Lower lobe of right lung (tissue), 2 donors: Measurements from ENCODE around the gene RESP18. TPM values are rescaled to one million over a fixed set of nuclear protein-coding genes. Genes with fewer than 3 reads are reported as not detected.

Experiments
- ATAC-seq, 2 donors: fragments of 200-7000 bp; cut with Tn5 transposase; one replicate each; pipeline ENCODE4 v1.9.1; 2020 to 2022; ENCODE audit warnings: mild to moderate bottlenecking in 2 of 2, moderate library complexity in 2 of 2
- DNase-seq: peaks from one replicate; pipeline ENCODE4 v3.0.0-alpha.2; 2020
- H3K27ac ChIP-seq: fragments of 200-600 bp; one replicate; pipeline ENCODE4 v1.8.0; 2022
- H3K27me3 ChIP-seq: fragments of 200-600 bp; one replicate; pipeline ENCODE4 v1.8.0; 2022; ENCODE audit warnings: low read depth
- H3K36me3 ChIP-seq: fragments of 200-600 bp; one replicate; pipeline ENCODE4 v1.8.0; 2022; ENCODE audit warnings: mild to moderate bottlenecking
- H3K4me1 ChIP-seq: fragments of 200-600 bp; one replicate; pipeline ENCODE4 v1.8.0; 2022
- H3K4me3 ChIP-seq: fragments of 200-600 bp; one replicate; pipeline ENCODE4 v1.8.0; 2022; ENCODE audit warnings: mild to moderate bottlenecking
- H3K9me3 ChIP-seq: fragments of 200-600 bp; one replicate; pipeline ENCODE4 v1.8.0; 2022
- intact Hi-C: fragments of 100-400 bp; cut with DNase I; formaldehyde crosslinking; loops from one replicate; pipeline ENCODE4 v1.11.0; 2022
- total RNA-seq: library from RNA; stranded (reverse); fragmentation: NEBNext Ultra II Directional; extraction: Animal tissue kit (Norgen Biotek cat#: 25700); gene quantifications from one replicate; pipeline ENCODE4 v1.2.1, GENCODE V29; 2021
- TF ChIP-seq, protein P1 (sequence below): fragments of 200-600 bp; IDR thresholded peaks from one replicate; pipeline ENCODE4 v1.8.0; 2022; ENCODE audit warnings: antibody characterized with exemption, mild to moderate bottlenecking
- donor health status: DM: no; HTN: yes; CAD: no; lungs with severe emphysema.

Gene RESP18
- total RNA-seq, 1 donor from 2014 or later = not detected

DNA sequence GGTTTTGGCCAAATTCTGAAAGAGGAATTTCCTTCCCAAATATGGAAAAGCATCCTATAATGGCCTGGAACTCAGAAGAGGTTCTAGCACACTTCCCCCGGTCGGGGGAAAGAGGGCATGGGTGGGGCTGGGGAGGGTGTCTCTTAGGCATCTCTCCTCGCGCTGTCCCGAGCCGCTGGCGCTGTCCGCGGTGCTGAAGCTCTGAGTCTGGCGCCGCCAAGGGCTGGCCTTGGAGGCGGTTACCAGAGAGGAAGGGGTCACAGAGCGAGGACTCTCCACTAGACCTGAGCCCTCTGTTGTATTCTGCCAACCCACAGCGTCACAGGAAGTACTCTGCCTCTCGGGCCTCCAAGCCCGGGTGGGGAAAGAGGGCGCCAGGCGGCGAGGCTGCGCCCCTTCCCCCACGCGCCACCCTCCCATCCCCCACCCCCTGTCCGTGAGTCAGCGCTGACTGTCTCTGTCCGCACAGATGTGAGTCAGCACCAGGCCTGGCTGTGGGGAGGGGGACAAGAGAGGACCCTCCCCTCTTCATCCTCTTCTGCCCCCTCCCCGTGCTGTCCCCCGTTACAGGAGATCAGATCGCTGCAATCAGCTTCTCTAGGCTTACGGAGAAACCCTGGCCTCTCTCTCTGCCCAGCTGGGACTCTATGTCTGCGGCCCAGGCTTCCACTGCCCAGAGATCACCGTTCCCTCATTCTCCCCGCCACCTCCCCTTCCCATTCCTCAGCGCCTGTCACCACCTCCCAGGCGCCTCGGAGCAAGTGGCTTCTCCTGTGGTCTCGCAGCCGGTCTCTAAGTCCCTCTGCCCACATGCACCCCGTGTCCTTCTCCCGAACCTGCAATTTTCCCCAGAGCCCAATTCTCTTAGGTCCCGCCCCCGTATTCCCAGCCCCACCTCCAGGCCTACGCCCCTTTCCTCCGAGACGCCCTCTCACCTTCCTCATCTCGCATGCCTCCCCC lies 24.1 kb downstream of the RESP18 start:
- TF ChIP-seq, protein P1, sequence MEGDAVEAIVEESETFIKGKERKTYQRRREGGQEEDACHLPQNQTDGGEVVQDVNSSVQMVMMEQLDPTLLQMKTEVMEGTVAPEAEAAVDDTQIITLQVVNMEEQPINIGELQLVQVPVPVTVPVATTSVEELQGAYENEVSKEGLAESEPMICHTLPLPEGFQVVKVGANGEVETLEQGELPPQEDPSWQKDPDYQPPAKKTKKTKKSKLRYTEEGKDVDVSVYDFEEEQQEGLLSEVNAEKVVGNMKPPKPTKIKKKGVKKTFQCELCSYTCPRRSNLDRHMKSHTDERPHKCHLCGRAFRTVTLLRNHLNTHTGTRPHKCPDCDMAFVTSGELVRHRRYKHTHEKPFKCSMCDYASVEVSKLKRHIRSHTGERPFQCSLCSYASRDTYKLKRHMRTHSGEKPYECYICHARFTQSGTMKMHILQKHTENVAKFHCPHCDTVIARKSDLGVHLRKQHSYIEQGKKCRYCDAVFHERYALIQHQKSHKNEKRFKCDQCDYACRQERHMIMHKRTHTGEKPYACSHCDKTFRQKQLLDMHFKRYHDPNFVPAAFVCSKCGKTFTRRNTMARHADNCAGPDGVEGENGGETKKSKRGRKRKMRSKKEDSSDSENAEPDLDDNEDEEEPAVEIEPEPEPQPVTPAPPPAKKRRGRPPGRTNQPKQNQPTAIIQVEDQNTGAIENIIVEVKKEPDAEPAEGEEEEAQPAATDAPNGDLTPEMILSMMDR = no peak
- no peaks in the 10 kb centered on the region for H3K9me3 ChIP-seq
- no peaks in the 10 kb centered on the region for H3K36me3 ChIP-seq
- no peak overlapping the region for H3K27ac ChIP-seq
- H3K4me3 ChIP-seq = no peak overlapping the region
- ATAC-seq = peak; percentile 68 to 86
- peaks cover 65% of the 10 kb centered on the region for H3K27me3 ChIP-seq
- DNase-seq = peak; percentile 63
- intact Hi-C loops = no loop called here
- H3K4me1 ChIP-seq = no peaks in the 10 kb centered on the region

DNA sequence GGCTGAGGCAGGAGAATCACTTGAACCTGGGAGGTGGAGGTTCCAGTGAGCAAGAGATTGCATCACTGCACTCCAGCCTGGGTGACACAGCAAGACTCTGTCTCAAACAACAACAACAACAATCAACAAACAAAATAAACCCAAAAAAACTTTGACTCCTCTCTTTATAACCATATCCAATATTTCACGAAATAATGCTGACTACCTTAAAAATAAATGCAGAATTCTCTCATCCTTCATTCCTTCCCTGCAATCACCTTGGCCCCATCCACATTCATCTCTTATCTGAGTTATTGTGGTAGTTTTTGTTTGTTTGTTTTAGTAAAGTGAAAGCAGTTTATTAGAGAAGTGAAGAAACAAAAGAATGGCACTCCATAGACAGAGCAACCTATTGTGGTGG lies 26.5 kb downstream of the RESP18 start:
- H3K27me3 ChIP-seq = peaks cover 73% of the 10 kb centered on the region
- TF ChIP-seq, protein P1 = no peak
- no peaks in the 10 kb centered on the region for H3K9me3 ChIP-seq
- H3K4me3 ChIP-seq = no peak overlapping the region
- no peaks in the 10 kb centered on the region for H3K36me3 ChIP-seq
- intact Hi-C loops = no loop called here
- DNase-seq = no peak
- no peaks in the 10 kb centered on the region for H3K4me1 ChIP-seq
- H3K27ac ChIP-seq = no peak overlapping the region
- ATAC-seq = no peak

- H3K27me3 ChIP-seq = peaks cover 64% of the 10 kb centered on the region
- intact Hi-C loops = no loop called here
- TF ChIP-seq, protein P1 = no peak
- no peak overlapping the region for H3K27ac ChIP-seq
- no peaks in the 10 kb centered on the region for H3K4me1 ChIP-seq
- no peak for DNase-seq
- no peak overlapping the region for H3K4me3 ChIP-seq
- H3K36me3 ChIP-seq = no peaks in the 10 kb centered on the region
- no peaks in the 10 kb centered on the region for H3K9me3 ChIP-seq
- ATAC-seq = no peak
These were observed 28.3 kb downstream of the RESP18 start for GRCh38 chr2:219304223-219304622.

GRCh38 chr2:219302412-219302968 lies 30.1 kb downstream of the RESP18 start:
- intact Hi-C loops = no loop called here
- no peak for DNase-seq
- Histone ChIP-seq H3K36me3 (no peaks in the 10 kb centered on the region), H3K27me3 (peaks cover 51% of the 10 kb centered on the region), H3K4me1 (peaks cover 7% of the 10 kb centered on the region), H3K9me3 (no peaks in the 10 kb centered on the region), H3K4me3 (no peak overlapping the region), H3K27ac (no peak overlapping the region)
- no peak for ATAC-seq
- TF ChIP-seq, protein P1 = no peak

- Histone ChIP-seq H3K27ac (no peak overlapping the region), H3K4me3 (no peak overlapping the region), H3K27me3 (peaks cover 34% of the 10 kb centered on the region), H3K9me3 (no peaks in the 10 kb centered on the region), H3K36me3 (no peaks in the 10 kb centered on the region), H3K4me1 (peaks cover 11% of the 10 kb centered on the region)
- TF ChIP-seq, protein P1 = no peak
- no peak for DNase-seq
- intact Hi-C loops = no loop called here
- ATAC-seq = no peak
These were observed 32.5 kb downstream of the RESP18 start for GRCh38 chr2:219300022-219300421.
